ENCODE results near the gene RELL2. TPM values are rescaled to one million over a fixed set of nuclear protein-coding genes. Genes with fewer than 3 reads are reported as not detected.

Gene RELL2
- total RNA-seq, 1 experiment from 2014 or later, result 9.8 TPM

DNA sequence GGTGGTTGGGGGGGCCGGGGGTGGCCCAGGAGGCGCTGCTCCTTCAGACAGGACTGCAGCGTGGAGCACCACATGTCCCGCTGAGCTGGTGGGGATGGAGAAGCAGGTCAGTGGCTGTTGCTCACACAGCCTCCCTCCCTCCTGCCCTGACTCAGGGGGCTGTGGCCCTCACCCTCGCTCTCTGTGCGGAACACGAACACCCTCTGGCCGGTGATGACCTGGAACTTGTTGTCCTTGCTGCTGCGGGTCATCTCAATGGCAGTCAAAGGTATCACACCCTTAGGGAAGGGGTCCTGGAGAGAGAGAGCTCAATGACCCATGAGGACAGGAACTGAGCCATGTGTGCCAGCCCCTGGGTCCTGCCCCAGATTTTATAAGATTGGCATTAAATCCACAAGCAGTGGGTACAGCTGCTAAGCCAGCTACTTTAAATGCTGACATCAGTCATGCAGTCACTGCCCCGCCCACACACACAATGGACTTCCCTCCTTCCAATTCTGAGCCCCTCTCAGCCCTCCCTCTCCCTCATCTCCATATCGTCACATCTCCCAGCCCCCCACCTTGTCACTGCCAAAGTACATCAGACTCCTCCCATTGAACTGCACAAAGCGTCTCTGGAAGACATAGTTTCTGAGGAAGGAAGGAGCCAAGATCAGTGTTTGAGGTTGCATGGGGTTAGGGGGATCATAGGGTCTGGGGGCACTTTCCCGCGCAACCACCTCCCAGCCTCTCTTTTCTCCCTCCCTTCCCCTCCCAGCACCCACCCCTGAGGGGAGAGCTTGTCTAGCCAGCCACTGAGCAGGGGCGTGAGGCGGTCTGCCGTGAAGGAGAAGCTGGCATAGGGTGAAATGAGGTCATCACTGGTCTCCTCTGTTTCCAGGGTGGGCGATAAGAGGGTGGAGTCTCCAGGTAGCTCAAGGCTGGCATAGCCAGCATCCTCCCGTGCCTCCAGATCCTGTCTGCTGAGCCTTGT lies 36.3 kb downstream of the RELL2 start:
- Histone ChIP-seq H3K4me1 (ENCODE audit: insufficient read depth, low read length) (peaks cover 6% of the 10 kb centered on the region), H4K20me1 (ENCODE audit: control insufficient read depth, insufficient read depth, insufficient read length) (no peaks in the 10 kb centered on the region), H3K4ac (ENCODE audit: low read depth, low read length) (no peak overlapping the region), H4K8ac (replicated peaks; ENCODE audit: insufficient read length, low read depth, low read length) (no peak overlapping the region), H3K79me1 (ENCODE audit: insufficient read depth, low read depth, low read length, poor library complexity, severe bottlenecking) (no peaks in the 10 kb centered on the region), H2BK12ac (ENCODE audit: insufficient read length, low read depth, low read length) (no peak overlapping the region), H4K91ac (ENCODE audit: insufficient read length, low read depth, low read length) (no peak overlapping the region), H2BK20ac (ENCODE audit: low read depth, low read length, poor library complexity, severe bottlenecking) (no peak overlapping the region), H3K27me3 (ENCODE audit: insufficient read depth, low read length) (no peaks in the 10 kb centered on the region), H3K23me2 (ENCODE audit: insufficient read length, low read depth, low read length, poor library complexity, severe bottlenecking) (no peaks in the 10 kb centered on the region), H2BK120ac (ENCODE audit: low read depth, low read length, poor library complexity, severe bottlenecking) (no peak overlapping the region), H2BK5ac (ENCODE audit: insufficient read length, low read length) (no peak overlapping the region), H3K56ac (ENCODE audit: insufficient read length, low read depth, low read length) (no peak overlapping the region), H3K9ac (ENCODE audit: extremely low read depth, insufficient read length, low read length) (no peak overlapping the region), H3K4me2 (ENCODE audit: insufficient read depth, insufficient read length, low read length) (no peak overlapping the region), H2AK5ac (ENCODE audit: insufficient read length, low read length) (no peak overlapping the region), H3T11ph (ENCODE audit: low read length) (no peak overlapping the region), H3K79me2 (ENCODE audit: insufficient read depth, low read length) (no peaks in the 10 kb centered on the region), H2AFZ (ENCODE audit: low read length) (no peak overlapping the region), H4K5ac (ENCODE audit: insufficient read length, low read depth, low read length) (no peak overlapping the region), H3K14ac (ENCODE audit: insufficient read depth, low read length) (no peak overlapping the region), H3K27ac (ENCODE audit: insufficient read length, low read depth, low read length) (no peak overlapping the region), H3K9me3 (ENCODE audit: control insufficient read depth, low read depth, low read length) (no peaks in the 10 kb centered on the region), H3K23ac (ENCODE audit: insufficient read length, low read depth, low read length) (no peak overlapping the region), H3K18ac (ENCODE audit: insufficient read length, low read depth, low read length) (no peak overlapping the region), H2BK15ac (ENCODE audit: low read depth, low read length) (no peak overlapping the region)
- Mint-ChIP-seq H3K27me3 (ENCODE audit: low read depth) (no peaks in the 10 kb centered on the region), H3K4me1 (peaks cover 34 to 40% of the 10 kb centered on the region in 2 experiments), H3K9me3 (peaks cover 0 to under 1% of the 10 kb centered on the region in 2 experiments; a peak in 1 of 5 replicates), H3K36me3 (ENCODE audit: insufficient read depth in 1 of 3, low read depth in 3 of 3) (peaks cover 38 to 47% (median 39%) of the 10 kb centered on the region in 3 experiments), H3K27ac (peak overlapping the region in 2 of 3 experiments; percentile 12 to 91; a peak in 3 of 7 replicates), H3K4me3 (no peak overlapping the region; a peak in 1 of 5 replicates)
- DNase-seq, result peak; percentile 50
- WGBS (ENCODE audit: extremely low coverage, insufficient read length, low lambda C conversion rate), result no CpG with 5 or more reads among the region's 19 CpGs
- TF ChIP-seq, protein P1, sequence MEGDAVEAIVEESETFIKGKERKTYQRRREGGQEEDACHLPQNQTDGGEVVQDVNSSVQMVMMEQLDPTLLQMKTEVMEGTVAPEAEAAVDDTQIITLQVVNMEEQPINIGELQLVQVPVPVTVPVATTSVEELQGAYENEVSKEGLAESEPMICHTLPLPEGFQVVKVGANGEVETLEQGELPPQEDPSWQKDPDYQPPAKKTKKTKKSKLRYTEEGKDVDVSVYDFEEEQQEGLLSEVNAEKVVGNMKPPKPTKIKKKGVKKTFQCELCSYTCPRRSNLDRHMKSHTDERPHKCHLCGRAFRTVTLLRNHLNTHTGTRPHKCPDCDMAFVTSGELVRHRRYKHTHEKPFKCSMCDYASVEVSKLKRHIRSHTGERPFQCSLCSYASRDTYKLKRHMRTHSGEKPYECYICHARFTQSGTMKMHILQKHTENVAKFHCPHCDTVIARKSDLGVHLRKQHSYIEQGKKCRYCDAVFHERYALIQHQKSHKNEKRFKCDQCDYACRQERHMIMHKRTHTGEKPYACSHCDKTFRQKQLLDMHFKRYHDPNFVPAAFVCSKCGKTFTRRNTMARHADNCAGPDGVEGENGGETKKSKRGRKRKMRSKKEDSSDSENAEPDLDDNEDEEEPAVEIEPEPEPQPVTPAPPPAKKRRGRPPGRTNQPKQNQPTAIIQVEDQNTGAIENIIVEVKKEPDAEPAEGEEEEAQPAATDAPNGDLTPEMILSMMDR (conservative IDR thresholded peaks at IDR 0.05), result no peak
